Erythroblast (primary cell): ENCODE measurements around the gene SSUH2.
A peak's percentile ranks its signal among the peaks of the same experiment; 100 is the strongest.
"Not testable (repeated sequence)": the region's sequence is repeated elsewhere in the genome, so short reads cannot be mapped to it uniquely, and the experiment has no call there.

ENCODE experiments used
- DNase-seq, 2 experiments: peaks; one replicate each; lab custom pipeline; 2025; lab: John Stamatoyannopoulos, UW
- GATA1 ChIP-seq: IDR thresholded peaks from 2 replicates; pipeline ENCODE4 v1.6.1; 2011; ENCODE audit warnings: low read depth, mild to moderate bottlenecking, control low read depth, low read length, moderate library complexity
- POLR2A ChIP-seq: IDR thresholded peaks from 2 replicates; pipeline ENCODE4 v1.6.1; 2011; ENCODE audit warnings: mild to moderate bottlenecking, low read length

The SSUH2 gene

GRCh38 chr3:8665407-8665896 is 20.9 kb upstream of the SSUH2 start:
- DNase-seq, result no peak
- TF ChIP-seq GATA1 (no peak), POLR2A (no peak)

- TF ChIP-seq POLR2A (no peak), GATA1 (no peak)
- DNase-seq, result peak; percentile 63 to 73
These were observed 18.8 kb upstream of the SSUH2 start for GRCh38 chr3:8663177-8664061.

- no peak for DNase-seq
- TF ChIP-seq POLR2A (no peak), GATA1 (no peak)
These were observed 18.0 kb upstream of the SSUH2 start for GRCh38 chr3:8662594-8662993.

GRCh38 chr3:8660175-8661118 is 15.8 kb upstream of the SSUH2 start:
- TF ChIP-seq GATA1, result no peak
- TF ChIP-seq POLR2A, result no peak
- no peak for DNase-seq

- TF ChIP-seq GATA1 (no peak), POLR2A (no peak)
- DNase-seq, result no peak
These were observed 14.6 kb upstream of the SSUH2 start for GRCh38 chr3:8659242-8659641.

- TF ChIP-seq GATA1 (no peak), POLR2A (no peak)
- DNase-seq, result peak; percentile 3 to 13
These were observed 14.0 kb upstream of the SSUH2 start for GRCh38 chr3:8658306-8659212.

- DNase-seq, result no peak
- no peak for TF ChIP-seq GATA1
- no peak for TF ChIP-seq POLR2A
These were observed 13.3 kb upstream of the SSUH2 start for GRCh38 chr3:8657804-8658305.

- no peak for DNase-seq
- no peak for TF ChIP-seq POLR2A
- TF ChIP-seq GATA1, result no peak
These were observed 11.6 kb upstream of the SSUH2 start for GRCh38 chr3:8656240-8656639.

- no peak for TF ChIP-seq GATA1
- TF ChIP-seq POLR2A, result no peak
- DNase-seq, result no peak
These were observed 10.8 kb upstream of the SSUH2 start for GRCh38 chr3:8655387-8655835.

GRCh38 chr3:8654572-8655329 is 10.2 kb upstream of the SSUH2 start:
- DNase-seq, result not testable (repeated sequence)

GRCh38 chr3:8653800-8654408 is 9.3 kb upstream of the SSUH2 start:
- TF ChIP-seq GATA1 (no peak), POLR2A (no peak)

GRCh38 chr3:8652324-8652987 is 7.9 kb upstream of the SSUH2 start:
- TF ChIP-seq POLR2A (no peak), GATA1 (no peak)
- no peak for DNase-seq

More at GRCh38 chr3:8653800-8654408, 9.3 kb upstream of the SSUH2 start:
- DNase-seq, result no peak
